ENCODE data around the gene PAFAH1B2.
A peak's percentile ranks its signal among the peaks of the same experiment; 100 is the strongest.
"Not testable (repeated sequence)": the region's sequence is repeated elsewhere in the genome, so short reads cannot be mapped to it uniquely, and the experiment has no call there.

Gene PAFAH1B2

DNA sequence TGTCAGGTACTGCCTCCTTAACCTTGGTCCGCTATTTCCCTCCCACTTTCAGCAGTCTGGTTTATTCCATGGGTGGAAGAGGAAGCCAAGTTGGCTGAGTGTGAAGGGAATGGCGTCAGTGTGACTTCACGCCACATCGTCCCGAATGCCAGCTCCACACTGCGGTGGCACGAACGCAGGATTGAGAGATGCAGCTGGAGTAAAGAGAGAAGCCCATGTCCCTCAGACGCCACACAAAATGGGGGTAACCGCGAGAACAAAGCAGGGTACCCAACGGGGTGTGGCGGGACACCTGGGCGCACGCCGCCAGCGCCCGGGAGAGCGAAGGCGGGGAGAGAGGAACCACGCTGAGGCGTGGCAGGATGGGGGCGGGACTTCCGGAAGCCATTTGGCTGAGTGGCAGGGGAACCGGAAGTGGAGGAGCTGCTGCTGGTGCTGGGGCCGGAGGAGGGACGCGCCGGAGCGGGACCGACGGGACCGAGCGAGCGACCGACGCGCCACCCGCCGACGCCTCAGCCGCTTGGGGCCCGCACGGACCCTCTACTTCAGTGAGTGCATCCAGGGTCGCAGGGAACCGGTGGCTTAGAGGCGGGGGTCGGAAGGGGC is at the start of gene PAFAH1B2:
PAFAH1B2 (plus strand) TSS at position 417 of the 606 bp plus-strand sequence. CDS start 8,161 bp downstream, outside the sequence.
- peak; percentile 98 for DNase-seq

DNA sequence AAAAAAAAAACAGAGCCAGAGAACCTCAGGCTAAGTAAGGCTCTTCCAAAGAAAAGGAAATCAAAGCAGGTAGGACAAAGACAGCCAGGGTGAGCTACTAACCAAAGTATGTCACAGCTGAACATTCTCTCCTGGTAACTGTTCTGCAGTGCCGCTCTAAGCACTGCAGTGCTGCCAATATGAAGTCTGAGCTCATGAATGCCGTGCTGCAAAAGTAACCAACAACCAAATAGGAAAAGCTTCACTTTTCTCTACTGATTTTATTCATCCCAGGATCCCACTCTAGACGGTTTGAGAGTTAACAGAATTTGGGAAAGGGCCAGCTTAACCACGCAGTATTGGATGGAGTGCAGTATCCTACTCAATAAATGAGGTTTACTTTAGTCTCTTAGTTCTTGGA is 49.3 kb upstream of the PAFAH1B2 start:
- no peak for DNase-seq

- no peak for DNase-seq
Measured at GRCh38 chr11:117095284-117096161, 48.6 kb upstream of the PAFAH1B2 start.

GRCh38 chr11:117096201-117096991 is 47.7 kb upstream of the PAFAH1B2 start:
- DNase-seq: peak; percentile 68

DNA sequence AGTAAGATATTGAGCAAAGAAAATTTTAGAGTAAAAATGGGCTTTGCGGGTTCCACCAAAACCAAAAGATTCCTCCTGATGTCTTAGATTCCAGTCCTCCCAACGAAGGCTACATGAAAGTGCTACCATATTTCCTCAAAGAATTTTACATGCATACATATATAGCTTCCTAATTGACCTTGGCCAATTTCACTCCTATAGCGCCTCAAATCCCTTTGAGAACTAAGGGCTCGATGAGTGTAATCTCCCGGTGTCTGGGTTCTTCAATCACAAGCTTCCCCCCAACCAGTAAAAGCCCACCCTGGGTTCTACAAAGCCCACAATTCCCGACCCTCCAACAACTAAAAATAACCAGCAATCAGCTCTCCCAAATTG is 47.1 kb upstream of the PAFAH1B2 start:
- no peak for DNase-seq

- peak; percentile 39 for DNase-seq
Measured at GRCh38 chr11:117097389-117098268, 46.5 kb upstream of the PAFAH1B2 start.

- DNase-seq: peak; percentile 96
Measured at GRCh38 chr11:117098269-117099232, 45.5 kb upstream of the PAFAH1B2 start, which contains the start of gene SIK3. SIK3 (minus strand) TSS chr11:117098428; CDS start chr11:117098415, 13 bp downstream.

GRCh38 chr11:117099696-117100095 is 44.4 kb upstream of the PAFAH1B2 start:
- no peak for DNase-seq

DNA sequence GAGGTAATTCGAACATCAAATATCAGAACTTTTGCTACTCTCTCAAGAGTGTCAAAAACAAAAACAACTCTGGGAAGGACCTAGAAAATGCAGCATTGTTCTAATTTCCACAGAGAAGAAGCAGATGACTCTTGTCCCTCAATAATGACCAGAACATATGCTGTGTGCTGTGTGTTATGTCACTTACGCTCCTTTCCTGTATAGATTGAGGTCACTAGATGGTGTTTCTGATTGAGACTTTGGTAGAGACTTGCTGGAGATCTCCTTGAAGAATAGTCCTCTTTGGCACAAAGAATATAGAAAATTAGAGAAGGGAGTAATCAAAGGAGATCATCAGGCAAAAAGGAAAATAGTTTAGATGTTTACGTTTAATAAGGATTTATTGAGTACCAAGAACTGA is 43.5 kb upstream of the PAFAH1B2 start:
- no peak for DNase-seq

DNA sequence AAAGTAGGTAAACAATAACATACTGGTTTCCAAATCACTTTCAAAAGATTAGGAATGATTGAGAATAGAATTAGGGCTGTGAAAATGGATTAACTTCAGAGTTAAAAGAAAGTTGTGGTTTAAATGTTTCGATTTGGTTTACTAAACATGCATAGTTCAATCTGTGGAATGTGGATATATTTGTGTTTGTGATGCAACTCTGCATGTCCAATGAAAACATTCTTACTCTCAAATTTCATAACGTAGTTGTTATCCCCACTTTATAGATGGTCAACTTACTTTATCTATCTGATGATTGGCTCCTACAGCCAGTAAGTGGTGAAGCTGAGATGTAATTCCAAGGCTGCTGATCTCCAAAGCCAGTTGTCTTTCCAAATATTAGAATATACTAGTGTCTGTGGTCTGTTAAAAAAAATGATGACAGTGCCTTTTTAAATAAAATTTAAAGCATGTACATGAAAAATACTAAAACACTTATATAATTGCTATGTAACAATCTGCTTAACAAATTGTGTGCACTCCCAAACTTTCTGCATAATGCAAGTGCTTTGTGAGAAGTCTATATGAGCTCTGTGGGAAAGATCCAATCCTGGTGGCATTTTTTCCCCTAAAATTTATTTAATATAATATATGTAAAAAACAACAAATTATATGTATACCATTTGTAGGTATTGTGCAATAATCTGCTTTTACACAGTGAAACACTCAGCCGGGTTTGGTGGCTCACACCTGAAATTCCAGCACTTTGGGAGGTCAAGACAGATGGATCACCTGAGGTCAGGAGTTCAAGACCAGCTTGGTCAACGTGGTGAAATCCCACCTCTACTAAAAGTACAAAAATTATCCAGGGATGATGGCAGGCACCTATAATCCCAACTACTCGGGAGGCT is 36.1 kb upstream of the PAFAH1B2 start:
- no peak for DNase-seq

DNA sequence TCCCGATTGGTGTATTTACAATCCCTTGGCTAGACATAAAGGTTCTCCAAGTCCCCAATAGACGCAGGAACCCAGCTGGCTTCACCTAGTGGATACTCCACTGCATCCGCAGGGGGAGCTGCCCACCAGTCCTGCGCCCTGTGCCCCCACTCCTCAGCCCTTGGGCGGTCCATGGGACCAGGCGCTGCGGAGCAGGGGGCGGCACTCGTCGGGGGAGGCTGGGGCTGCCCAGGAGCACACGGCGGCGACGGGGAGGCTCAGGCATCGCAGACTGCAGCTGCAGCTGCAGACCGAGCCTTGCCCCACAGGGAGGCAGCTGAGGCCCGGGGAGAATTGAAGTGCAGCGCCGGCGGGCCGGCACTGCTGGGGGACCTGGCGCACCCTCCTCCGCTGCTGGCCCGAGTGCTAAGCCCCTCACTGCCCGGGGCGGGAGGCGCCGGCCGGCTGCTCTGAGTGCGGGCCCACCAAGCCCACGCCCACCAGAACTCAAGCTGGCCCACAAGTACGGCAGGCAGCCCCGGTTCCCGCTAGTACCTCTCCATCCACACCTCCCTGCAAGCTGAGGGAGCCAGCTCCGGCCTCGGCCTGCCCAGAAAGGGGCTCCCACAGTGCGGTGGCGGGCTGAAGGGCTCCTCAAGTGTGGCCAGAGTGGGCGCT is 33.7 kb upstream of the PAFAH1B2 start:
- no peak for DNase-seq

DNA sequence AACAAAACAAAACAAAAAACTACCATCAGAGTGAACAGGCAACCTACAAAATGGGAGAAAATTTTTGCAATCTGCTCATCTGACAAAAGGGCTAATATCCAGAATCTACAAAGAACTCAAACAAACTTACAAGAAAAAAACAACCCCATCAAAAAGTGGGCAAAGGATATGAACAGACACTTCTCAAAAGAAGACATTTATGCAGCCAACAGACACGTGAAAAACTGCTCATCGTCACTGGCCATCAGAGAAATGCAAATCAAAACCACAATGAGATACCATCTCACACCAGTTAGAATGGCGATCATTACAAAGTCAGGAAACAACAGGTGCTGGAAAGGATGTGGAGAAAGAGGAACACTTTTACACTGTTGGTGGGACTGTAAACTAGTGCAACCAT is 31.6 kb upstream of the PAFAH1B2 start:
- DNase-seq: not testable (repeated sequence)

DNA sequence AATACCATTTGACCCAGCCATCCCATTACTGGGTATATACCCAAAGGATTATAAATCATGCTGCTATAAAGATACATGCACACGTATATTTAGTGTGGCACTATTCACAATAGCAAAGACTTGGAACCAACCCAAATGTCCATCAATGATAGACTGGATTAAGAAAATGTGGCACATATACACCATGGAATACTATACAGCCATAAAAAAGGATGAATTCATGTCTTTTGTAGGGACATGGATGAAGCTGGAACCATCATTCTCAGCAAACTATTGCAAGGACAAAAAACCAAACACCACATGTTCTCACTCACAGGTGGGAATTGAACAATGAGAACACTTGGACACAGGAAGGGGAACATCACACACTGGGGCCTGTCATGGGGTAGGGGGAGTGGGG is 31.1 kb upstream of the PAFAH1B2 start:
- DNase-seq: not testable (repeated sequence)

- DNase-seq: no peak
Measured at GRCh38 chr11:117117681-117118080, 26.4 kb upstream of the PAFAH1B2 start.

- no peak for DNase-seq
Measured at GRCh38 chr11:117121176-117121575, 22.9 kb upstream of the PAFAH1B2 start.

DNA sequence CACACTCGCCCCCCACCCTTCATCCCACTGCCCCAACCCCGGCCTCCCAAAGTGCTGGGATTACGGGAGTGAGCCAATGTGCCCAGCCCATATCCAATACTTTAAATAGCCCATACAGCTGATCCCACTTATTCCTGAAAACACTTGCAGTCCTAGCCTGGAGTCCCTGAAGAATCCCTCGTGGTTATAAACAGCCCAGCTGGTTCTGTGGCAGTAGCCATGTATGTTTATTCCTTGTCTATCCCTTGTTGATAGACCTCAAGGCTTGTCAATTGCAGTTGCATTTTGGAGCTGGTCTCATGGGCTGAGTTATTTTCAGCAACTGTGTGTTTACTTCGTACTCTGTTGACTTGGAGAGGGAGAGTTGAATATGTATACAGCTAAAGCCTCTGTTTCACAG is 21.5 kb upstream of the PAFAH1B2 start:
- DNase-seq: no peak

GRCh38 chr11:117126223-117126965 is 17.7 kb upstream of the PAFAH1B2 start:
- no peak for DNase-seq

GRCh38 chr11:117127171-117127901 is 16.8 kb upstream of the PAFAH1B2 start:
- no peak for DNase-seq

All from CD4-positive, alpha-beta T cell treated with Interleukin-6 for 4 hours (primary cell).